GM19468 (cell line): ENCODE measurements around the gene MTERF2.

Experiments used
- ATAC-seq: cut with Tn5 transposase; IDR thresholded peaks from one replicate; pipeline ENCODE4 v1.9.1; 2021; ENCODE audit warnings: mild to moderate bottlenecking, moderate library complexity, moderate number of reproducible peaks; ENCODE audit not compliant: unreplicated experiment; ENCODE audit errors: extremely low read depth

Gene MTERF2

GRCh38 chr12:106994579-106995220 lies 7.8 kb upstream of the MTERF2 start:
- ATAC-seq = no peak

GRCh38 chr12:106987846-106988245 lies 900 bp upstream of the MTERF2 start:
- ATAC-seq = no peak

DNA sequence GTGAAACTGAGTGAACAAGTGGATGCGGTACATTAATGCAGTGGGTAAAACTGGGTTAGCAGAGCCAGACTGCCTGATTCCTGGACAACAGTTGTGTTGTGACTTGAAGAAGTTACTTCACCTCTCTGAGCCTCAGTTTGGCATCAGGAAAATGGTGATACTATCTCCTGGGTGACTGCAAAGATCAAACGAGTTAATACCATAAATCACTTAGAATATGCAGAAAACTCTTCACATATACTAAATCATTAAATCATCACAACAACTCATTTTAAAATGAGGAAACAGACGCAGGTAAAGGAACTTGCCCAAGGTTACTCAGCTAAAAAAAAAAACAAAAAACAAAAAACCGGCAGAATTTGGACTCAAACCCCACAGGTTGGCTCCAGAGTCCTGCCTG lies 811 bp downstream of the MTERF2 start:
- no peak for ATAC-seq

DNA sequence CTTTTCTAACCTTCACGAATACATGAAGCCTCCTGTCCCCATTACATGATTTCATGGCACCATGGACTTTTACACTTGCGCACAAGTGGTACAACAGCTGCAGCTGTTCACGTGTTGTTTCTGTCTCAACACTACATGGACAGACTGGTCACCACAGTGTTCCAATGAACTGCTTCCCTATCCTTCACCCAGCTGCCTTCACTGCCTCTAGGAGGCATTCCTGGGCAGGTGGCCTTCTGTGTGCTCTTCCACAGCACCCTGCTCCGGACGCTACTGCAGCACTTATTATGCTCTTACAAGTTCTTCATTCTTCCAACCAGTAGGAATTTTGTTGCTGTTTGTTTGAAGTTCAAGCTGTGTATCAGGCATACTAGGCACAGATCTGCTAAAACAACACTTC lies 1.5 kb downstream of the MTERF2 start:
- ATAC-seq = no peak

DNA sequence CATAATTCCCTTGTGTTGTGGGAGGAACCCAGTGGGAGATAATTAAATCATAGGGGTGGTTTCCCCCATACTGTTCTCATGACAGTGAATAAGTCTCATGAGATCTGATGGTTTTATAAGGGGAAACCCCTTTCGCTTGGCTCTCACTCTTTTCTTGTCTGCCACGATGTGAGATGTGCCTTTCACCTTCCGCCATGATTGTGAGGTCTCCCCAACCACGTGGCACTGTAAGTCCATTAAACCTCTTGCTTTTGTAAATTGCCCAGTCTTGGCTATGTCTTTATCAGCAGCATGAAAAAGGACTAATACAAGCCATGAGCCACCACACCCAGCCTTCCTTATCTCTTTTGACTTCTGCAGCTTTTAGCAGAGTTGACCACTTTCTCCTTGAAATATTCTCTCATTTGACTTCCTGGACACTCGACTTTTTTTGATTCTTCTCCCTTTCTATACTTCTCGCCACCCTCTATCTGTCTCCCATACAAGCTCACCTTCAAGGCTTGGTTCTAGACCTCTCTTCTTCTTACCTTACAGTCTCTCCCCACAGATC lies 2.3 kb downstream of the MTERF2 start:
- no peak for ATAC-seq

DNA sequence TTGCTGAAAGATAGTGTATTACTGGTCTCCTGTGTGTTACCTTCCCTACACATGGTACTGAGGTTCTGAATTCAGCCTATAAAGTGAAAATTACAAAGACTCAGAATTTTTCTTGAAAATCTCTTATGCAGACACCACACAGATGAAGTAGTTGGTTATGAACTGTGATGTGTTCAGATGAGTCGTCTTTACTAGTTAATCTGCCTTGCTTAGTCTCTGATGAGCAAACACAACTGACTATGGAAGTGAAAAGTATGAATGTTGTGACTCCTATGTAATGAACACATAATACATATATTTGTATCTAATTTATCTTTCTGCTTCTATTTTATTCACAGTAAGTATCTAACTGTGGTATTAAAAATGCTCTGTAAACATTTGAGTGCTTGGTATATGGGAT lies 4.7 kb downstream of the MTERF2 start:
- ATAC-seq = no peak

- ATAC-seq = no peak
Observed at GRCh38 chr12:106981788-106982187, 5.2 kb downstream of the MTERF2 start.

DNA sequence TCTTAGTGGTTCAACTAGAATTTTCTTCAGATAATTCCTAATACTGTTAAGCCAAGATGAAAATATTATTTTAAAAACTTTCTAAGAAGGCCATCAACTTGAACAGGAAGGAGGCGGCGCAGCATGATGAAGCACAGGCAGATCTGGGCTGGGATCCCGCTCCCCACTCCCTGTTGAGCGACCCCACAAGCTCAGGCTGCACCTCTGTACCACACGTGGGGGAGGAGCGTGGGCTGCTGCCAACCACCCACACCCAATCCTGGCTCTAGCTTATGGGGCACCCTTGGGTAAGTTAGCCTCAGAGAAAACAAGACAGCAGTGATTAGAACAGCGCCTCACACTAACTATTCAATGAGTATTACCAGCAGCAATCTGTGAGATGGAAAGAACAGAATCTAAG lies 6.0 kb downstream of the MTERF2 start:
- no peak for ATAC-seq

- ATAC-seq = no peak
Observed at GRCh38 chr12:106978035-106978800, 8.7 kb downstream of the MTERF2 start.

GRCh38 chr12:106976668-106977067 lies 10.3 kb downstream of the MTERF2 start:
- no peak for ATAC-seq

GRCh38 chr12:106975993-106976658 lies 10.8 kb downstream of the MTERF2 start:
- ATAC-seq = no peak

DNA sequence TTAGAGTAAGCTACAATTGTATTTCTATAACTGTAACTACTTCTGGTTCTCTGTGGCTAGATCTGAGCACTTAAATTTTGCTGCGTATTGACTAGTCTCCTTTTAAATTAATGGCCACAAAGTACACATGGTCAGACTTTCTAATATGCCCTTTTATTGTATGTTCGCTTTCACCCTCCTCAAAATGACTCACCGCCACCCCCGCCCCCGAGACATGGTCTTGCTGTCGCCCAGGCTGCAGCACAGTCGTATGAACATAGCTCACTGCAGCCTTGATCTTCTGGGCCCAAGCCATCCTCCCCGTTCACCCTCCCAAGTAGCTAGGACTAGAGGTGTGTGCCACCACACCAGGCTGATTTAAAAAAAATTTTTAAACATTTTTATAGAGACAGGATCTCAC lies 11.8 kb downstream of the MTERF2 start:
- no peak for ATAC-seq

DNA sequence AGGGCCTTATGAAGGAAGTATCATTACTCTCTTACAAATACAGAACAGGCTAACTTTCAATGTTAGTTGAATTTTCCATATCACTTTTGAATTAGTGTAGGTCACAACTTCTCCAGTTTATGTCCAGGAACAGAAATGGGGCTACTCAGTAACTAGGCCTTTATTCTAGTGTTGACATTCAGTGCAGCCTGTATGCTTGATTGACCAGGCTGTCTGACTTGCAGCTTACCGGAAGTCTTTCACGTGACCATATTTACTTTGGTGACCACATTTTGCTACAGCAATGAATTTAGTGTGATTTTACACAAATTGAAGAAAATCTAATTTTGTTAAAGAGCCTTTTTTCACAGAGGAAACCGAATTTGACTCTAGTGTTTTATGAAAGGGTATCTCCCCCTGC lies 12.4 kb downstream of the MTERF2 start:
- ATAC-seq = peak; percentile 84

GRCh38 chr12:106973545-106973944 lies 13.4 kb downstream of the MTERF2 start:
- no peak for ATAC-seq

GRCh38 chr12:106971065-106971464 lies 15.9 kb downstream of the MTERF2 start:
- no peak for ATAC-seq

DNA sequence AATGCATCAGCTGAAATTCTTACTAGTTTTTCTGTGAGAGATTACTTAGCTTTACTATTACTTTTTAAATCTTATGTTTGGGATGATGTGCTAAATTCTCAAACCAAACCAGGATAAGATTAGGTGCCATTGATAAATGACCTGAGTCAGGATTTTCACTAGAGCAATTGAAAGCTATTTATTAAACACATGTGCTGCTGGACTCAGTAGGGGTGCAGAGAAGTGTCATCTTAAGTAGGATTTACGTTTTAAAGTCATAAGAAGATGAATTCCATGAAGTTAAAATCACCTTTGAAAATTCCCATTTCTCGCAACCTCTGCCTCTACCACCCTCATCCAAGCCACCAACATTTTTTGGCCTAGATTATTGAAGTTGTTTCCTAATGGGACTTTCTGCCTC lies 22.4 kb downstream of the MTERF2 start:
- ATAC-seq = no peak

DNA sequence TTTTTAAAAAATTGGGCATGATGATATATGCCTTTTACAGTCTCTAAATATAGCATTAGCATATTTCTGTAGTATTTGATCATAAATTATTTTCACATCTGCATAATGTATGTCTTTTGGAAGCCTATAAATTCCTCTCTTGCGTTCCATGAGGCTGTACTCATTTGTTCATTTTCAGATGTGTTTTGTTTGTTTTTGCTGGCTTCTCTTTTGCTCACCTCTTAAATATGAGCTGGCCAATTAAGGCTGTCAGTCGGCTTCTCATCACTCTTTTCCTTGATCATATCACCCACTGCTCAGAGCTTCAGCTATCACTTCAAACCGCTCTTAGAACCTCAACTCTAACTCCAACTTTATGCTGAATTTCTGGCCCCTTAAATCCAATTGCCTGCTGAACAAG lies 24.7 kb downstream of the MTERF2 start:
- ATAC-seq = no peak

DNA sequence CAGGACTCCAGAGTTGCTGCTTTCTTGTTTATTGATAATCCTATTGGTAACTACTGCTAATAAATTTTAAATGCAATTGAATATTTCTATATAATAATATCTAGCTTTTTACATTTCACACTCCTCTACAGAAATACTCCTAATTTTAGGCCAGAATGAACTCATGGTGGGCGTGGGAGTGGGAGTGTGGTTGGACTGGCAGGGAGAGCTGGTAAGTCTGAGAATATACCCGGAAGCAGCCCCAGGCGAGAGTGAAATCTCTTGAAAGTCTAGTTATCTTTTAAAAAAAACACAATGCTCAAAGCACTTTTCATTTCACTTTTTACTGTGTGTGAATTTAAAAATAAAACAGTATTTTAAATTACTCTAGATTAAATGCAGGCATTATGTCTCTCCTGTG lies 26.5 kb downstream of the MTERF2 start:
- ATAC-seq = no peak

- no peak for ATAC-seq
Observed at GRCh38 chr12:106957583-106957982, 29.4 kb downstream of the MTERF2 start.

DNA sequence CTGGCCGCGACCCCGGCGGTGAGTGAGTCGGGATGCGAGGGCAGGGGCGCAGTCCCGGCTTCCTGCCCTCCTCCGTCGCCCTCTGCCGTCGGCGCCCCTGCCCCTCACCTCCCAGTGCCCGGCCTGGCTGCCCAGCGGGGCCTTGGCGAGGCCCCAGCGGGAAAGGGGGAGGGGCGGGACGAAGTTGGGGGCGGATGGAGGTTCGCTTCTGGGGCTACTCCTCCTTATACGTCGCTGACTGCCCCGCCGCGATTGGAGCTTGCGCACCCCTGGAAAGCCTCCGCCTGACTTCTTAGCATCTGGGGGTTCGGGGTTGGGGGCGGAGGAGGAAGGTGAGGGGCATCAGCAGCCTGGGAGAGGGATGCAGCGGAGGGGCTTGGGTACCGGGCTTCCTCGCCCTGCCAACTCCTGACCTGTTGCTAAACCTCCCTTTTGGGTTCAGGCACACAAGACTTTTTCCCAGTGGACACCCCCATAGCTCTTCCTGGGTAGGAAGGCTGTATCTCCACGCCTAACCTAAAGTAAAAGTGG lies 30.8 kb downstream of the MTERF2 start:
- peak; percentile 4 for ATAC-seq
